Hematopoietic multipotent progenitor cell (in vitro differentiated cells): ENCODE measurements around the gene CCDC38. TPM values are rescaled to one million over a fixed set of nuclear protein-coding genes. Genes with fewer than 3 reads are reported as not detected.
A peak's percentile ranks its signal among the peaks of the same experiment; 100 is the strongest.
"Not testable (repeated sequence)": the region's sequence is repeated elsewhere in the genome, so short reads cannot be mapped to it uniquely, and the experiment has no call there.

ENCODE experiments used
- DNase-seq, 3 donors: peaks; one replicate each; pipeline ENCODE4 v3.0.0-alpha.2; 2011 to 2015; ENCODE audit warnings: low read depth in 2 of 3, low spot score in 2 of 3
- total RNA-seq: library from RNA; depleted of rRNA; stranded (reverse); fragments of >200 nt; gene quantifications from one replicate; pipeline ENCODE4 v1.2.3, GENCODE V29; 2012

CCDC38 gene
- total RNA-seq, 1 donor: under 0.01 TPM

DNA sequence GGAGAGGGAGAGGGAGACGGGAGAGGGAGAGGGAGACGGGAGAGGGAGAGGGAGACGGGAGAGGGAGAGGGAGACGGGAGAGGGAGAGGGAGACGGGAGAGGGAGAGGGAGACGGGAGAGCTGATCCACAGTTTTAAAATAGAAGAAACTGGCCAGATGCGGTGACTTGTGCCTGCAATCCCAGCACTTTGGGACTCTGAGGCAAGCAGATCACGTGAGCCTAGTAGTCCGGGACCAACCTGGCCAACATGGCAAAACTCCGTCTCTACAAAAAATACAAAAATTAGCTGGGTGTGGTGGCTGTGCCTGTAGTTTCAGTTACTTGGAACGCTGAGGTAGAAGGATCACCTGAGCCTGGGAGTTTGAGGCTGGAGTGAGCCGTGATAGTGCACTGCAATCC is 100.0 kb downstream of the CCDC38 start:
- not testable (repeated sequence) for DNase-seq

GRCh38 chr12:95838125-95838524 is 104.3 kb downstream of the CCDC38 start:
- DNase-seq: peak in 1 of 3 donors; percentile 48

- no peak for DNase-seq
These were observed 105.0 kb downstream of the CCDC38 start for GRCh38 chr12:95837240-95838038.

- no peak for DNase-seq
These were observed 105.7 kb downstream of the CCDC38 start for GRCh38 chr12:95836630-95837239.

- no peak for DNase-seq
These were observed 106.2 kb downstream of the CCDC38 start for GRCh38 chr12:95836185-95836609.

DNA sequence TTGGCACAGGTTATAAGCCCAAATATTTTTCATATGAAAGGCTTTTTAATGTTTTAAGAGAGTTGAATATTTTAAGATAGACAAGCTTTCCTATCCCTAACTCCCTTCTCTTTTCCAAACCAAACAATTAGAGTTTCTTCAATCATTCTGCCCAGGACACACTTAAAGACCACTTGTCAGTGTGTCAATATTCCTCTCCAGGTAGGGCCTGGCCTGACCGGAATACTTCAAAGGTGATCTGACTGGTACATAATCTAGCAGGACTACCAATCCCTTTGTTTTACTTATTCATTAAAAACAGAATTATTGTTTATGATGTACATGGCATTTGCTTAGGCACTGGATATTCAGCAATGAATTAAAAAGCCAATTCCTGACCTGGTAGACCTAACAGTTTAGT is 107.8 kb downstream of the CCDC38 start:
- DNase-seq: no peak

DNA sequence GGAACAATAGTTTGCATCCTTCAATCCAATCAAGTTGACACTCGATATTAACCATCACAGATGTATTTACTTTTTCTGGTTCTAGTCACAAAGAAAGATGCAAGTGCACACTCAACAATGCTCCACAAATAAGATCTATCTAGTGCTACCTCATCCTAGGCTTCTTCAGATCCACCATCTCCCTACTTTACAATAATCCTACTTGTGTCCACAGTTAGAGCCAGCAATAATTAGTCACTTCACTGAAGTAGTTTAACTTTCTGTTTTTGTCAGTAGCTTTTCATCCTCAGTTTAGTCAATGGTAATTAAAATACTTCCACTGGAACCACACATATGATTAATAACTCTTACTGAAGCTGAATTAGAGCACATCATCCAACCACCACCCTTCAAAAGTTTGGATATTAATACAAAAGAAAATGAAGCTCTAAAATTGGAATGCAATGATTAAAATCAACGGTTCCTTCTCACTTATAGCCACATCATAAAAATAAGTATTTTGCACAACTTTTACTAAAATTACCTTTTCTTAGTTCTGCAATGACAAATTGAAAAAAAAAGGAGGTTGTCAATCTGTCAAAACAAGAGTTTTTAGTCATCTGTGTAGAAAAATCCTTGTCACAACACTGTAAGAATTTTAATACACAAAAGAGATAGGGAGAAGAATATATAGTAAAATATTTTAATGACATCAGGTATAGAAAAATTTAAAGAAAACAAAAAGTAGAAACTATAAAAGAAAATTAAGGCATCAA is 111.9 kb downstream of the CCDC38 start:
- no peak for DNase-seq

GRCh38 chr12:95829395-95829794 is 113.0 kb downstream of the CCDC38 start:
- DNase-seq: no peak

DNA sequence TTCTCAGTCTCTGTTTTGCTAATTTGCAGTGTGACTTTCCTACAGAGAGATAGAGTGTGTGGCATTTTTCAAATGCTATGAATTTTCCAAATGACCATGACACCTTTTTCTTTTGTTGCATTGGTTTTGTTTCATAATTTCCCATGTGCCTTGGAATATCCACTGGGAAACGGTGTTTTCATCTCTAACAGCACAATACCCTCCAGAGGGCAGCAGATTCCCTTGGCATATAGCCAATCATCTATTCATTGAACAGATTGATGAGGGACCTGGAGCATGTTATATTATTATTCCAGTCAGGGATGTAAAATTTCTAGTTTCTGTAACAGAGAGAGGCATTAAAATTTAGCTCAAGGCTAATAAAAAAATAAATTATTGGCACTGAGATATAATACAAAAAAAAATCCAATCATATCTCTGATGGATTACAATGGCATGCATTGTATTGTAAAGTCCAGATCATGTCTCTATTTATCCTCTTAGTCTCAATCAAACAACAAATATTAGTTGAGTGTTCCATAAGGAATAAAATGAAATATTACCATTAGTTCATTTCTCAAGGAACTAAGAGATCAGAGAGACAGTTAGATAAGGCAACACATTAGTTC is 122.2 kb downstream of the CCDC38 start:
- DNase-seq: peak in 1 of 3 donors; percentile 40

Other genes starting within 250 kb of the CCDC38 start
- under 0.01 TPM for gene NTN4, start 151.8 kb downstream of the CCDC38 start, total RNA-seq
- gene SNRPF, start 83.7 kb downstream of the CCDC38 start, total RNA-seq: 10.2 TPM
- gene AMDHD1, start 717 bp upstream of the CCDC38 start, total RNA-seq: 0.81 TPM
- gene HAL, start 53.7 kb upstream of the CCDC38 start, total RNA-seq: 3.2 TPM
- gene LTA4H, start 93.0 kb upstream of the CCDC38 start, total RNA-seq: 101 TPM